Globus pallidus (tissue), 1 donor: ENCODE measurements around the gene PARK7.

Experiments
- DNase-seq: peaks from one replicate; pipeline ENCODE4 v3.0.0-alpha.2; 2015; ENCODE audit warnings: low spot score

The PARK7 gene

GRCh38 chr1:8010080-8010664 lies 48.7 kb downstream of the PARK7 start:
- DNase-seq = no peak

GRCh38 chr1:8011016-8011415 lies 49.5 kb downstream of the PARK7 start:
- no peak for DNase-seq

- no peak for DNase-seq
Measured at GRCh38 chr1:8011923-8012858, 50.7 kb downstream of the PARK7 start.

GRCh38 chr1:8012955-8013354 lies 51.4 kb downstream of the PARK7 start:
- DNase-seq = no peak

GRCh38 chr1:8013399-8013798 lies 51.9 kb downstream of the PARK7 start:
- no peak for DNase-seq

GRCh38 chr1:8013800-8014199 lies 52.3 kb downstream of the PARK7 start:
- DNase-seq = no peak

GRCh38 chr1:8014381-8014988 lies 53.0 kb downstream of the PARK7 start:
- DNase-seq = no peak

- DNase-seq = peak; percentile 86
Measured at GRCh38 chr1:8015036-8015808, 53.7 kb downstream of the PARK7 start.

- DNase-seq = peak; percentile 57
Measured at GRCh38 chr1:8015809-8016165, 54.3 kb downstream of the PARK7 start.

- peak; percentile 6 for DNase-seq
Measured at GRCh38 chr1:8016210-8016894, 54.8 kb downstream of the PARK7 start.

- DNase-seq = no peak
Measured at GRCh38 chr1:8016895-8017241, 55.4 kb downstream of the PARK7 start.

GRCh38 chr1:8017495-8018197 lies 56.1 kb downstream of the PARK7 start:
- DNase-seq = peak; percentile 89

- DNase-seq = peak; percentile 33
Measured at GRCh38 chr1:8018492-8019228, 57.1 kb downstream of the PARK7 start.

- peak; percentile 19 for DNase-seq
Measured at GRCh38 chr1:8019229-8019620, 57.7 kb downstream of the PARK7 start.

GRCh38 chr1:8020032-8020431 lies 58.5 kb downstream of the PARK7 start:
- peak; percentile 17 for DNase-seq

GRCh38 chr1:8021676-8022266 lies 60.3 kb downstream of the PARK7 start:
- DNase-seq = peak; percentile 14

GRCh38 chr1:8022395-8023286 lies 61.1 kb downstream of the PARK7 start:
- DNase-seq = no peak

GRCh38 chr1:8023287-8023994 lies 61.9 kb downstream of the PARK7 start:
- DNase-seq = no peak

- DNase-seq = no peak
Measured at GRCh38 chr1:8023995-8024313, 62.4 kb downstream of the PARK7 start.
